ENCODE data around the gene CDC42BPB. TPM values are rescaled to one million over a fixed set of nuclear protein-coding genes. Genes with fewer than 3 reads are reported as not detected.

Gene CDC42BPB
- polyA plus RNA-seq, 1 of the 3 experiments (the other 2 are of a cell fraction), result 61.6 TPM

DNA sequence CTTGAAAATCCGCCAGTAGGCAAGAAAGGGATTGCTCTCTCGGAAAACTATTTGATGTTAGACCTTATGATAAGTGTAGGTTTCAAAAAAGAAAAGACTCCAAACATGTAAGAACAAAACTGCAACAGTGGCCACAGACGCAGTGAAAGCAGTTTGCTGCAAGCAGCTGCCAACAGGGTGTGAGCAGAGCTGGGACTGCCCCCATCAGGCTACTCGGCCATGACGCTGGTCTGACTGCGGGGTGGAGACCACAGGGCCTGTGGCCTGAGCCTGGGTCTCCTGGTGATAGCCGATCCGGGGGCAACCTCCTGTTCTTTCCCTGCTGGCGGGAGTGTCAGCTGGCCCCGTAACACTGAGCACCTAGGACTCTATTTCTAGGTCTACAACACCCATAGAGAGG lies 71.7 kb downstream of the CDC42BPB start (continued):
- TF ChIP-seq, protein P1, sequence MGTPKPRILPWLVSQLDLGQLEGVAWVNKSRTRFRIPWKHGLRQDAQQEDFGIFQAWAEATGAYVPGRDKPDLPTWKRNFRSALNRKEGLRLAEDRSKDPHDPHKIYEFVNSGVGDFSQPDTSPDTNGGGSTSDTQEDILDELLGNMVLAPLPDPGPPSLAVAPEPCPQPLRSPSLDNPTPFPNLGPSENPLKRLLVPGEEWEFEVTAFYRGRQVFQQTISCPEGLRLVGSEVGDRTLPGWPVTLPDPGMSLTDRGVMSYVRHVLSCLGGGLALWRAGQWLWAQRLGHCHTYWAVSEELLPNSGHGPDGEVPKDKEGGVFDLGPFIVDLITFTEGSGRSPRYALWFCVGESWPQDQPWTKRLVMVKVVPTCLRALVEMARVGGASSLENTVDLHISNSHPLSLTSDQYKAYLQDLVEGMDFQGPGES (IDR thresholded peaks at IDR 0.05; ENCODE audit: low read depth, low read length), result no peak

DNA sequence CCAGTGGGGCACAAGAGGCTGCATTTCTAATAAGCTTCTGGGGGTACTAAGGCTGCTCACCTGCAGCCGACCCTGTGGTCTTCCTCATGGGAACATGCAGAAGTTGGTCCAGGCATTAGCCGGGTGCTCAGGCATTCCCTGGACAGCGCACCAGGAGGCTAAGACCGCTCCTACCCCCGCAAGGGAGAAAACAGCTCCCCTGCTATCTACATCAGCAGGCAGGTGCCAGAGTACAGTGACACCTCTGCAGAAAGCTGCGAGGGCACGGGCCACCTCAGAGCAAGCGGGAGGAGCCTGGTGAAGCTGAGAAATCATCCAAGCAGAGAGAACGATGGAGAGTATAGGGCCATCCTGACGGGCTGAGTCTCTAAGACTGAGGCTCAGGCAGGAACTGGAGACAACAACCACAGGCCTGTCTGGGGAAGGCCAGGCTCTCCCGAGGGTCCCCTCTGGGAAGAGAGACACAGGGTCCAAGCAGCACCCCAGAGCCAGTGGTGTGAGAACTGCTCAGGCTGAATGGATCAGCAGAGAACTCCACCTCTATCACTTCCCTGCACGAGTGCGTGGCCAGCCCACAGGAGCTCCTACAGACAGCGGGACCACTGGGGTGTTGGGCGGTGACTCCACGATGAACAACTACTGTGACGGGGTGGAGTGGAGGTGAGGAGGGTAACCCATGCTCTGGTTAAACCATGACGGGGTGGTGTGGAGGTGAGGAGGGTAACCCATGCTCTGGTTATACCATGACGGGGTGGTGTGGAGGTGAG lies 72.8 kb downstream of the CDC42BPB start:
- over 99% methylated on average over 15 of the region's 19 CpGs for WGBS (ENCODE audit: low lambda C conversion rate)
- Histone ChIP-seq H3F3A (replicated peaks; ENCODE audit: insufficient read depth) (no peaks in the 10 kb centered on the region), H3K79me2 (ENCODE audit: insufficient read depth) (peaks cover 33% of the 10 kb centered on the region), H3K9me2 (no peaks in the 10 kb centered on the region), H3K36me3 (replicated peaks in 1 of 2; ENCODE audit: control insufficient read depth in 1 of 2, insufficient read depth in 2 of 2, low read length in 1 of 2) (peaks cover 46 to 65% of the 10 kb centered on the region in 2 experiments), H3K4me3 (ENCODE audit: low read depth in 2 of 2, low read length in 1 of 2) (no peak overlapping the region), H3K27ac (ENCODE audit: low read depth in 2 of 2, low read length in 1 of 2) (no peak overlapping the region), H3K4me1 (ENCODE audit: control insufficient read depth in 1 of 2, insufficient read depth in 2 of 2, low read depth in 1 of 2, low read length in 1 of 2) (no peaks in the 10 kb centered on the region; a peak in 1 of 4 replicates), H4K20me1 (ENCODE audit: insufficient read depth) (peaks cover 4% of the 10 kb centered on the region; the same call in 1 of the 2 replicates), H3K9ac (no peak overlapping the region), H3K9me3 (peaks cover 8% of the 10 kb centered on the region; the same call in 1 of the 2 replicates), H3K4me2 (no peak overlapping the region), H2AFZ (ENCODE audit: low read depth) (no peak overlapping the region), H3K27me3 (ENCODE audit: insufficient read depth) (no peaks in the 10 kb centered on the region)
- ChIA-PET POLR2A (no interaction called here), CTCF (interaction anchor here (1.8 kb wide), 1 partner anchor 12 kb away, joined by 7 read pairs; no protein-coding TSS in a partner anchor)
- DNase-seq, result no peak
- no peak for TF ChIP-seq JUND (IDR thresholded peaks at IDR 0.05)
- no peak for TF ChIP-seq FOXJ3 (CRISPR knock-in tag; IDR thresholded peaks at IDR 0.05)
- TF ChIP-seq YY1 (IDR thresholded peaks at IDR 0.05; ENCODE audit: low read depth), result no peak
- TF ChIP-seq CHD2 (IDR thresholded peaks at IDR 0.05; ENCODE audit: low read length, partially characterized antibody), result no peak
- TF ChIP-seq, protein P2, sequence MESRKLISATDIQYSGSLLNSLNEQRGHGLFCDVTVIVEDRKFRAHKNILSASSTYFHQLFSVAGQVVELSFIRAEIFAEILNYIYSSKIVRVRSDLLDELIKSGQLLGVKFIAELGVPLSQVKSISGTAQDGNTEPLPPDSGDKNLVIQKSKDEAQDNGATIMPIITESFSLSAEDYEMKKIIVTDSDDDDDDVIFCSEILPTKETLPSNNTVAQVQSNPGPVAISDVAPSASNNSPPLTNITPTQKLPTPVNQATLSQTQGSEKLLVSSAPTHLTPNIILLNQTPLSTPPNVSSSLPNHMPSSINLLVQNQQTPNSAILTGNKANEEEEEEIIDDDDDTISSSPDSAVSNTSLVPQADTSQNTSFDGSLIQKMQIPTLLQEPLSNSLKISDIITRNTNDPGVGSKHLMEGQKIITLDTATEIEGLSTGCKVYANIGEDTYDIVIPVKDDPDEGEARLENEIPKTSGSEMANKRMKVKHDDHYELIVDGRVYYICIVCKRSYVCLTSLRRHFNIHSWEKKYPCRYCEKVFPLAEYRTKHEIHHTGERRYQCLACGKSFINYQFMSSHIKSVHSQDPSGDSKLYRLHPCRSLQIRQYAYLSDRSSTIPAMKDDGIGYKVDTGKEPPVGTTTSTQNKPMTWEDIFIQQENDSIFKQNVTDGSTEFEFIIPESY (IDR thresholded peaks at IDR 0.05; ENCODE audit: borderline replicate concordance, low read depth), result no peak
- TF ChIP-seq GABPA (IDR thresholded peaks at IDR 0.05; ENCODE audit: low read depth), result no peak
- TF ChIP-seq, protein P1 (IDR thresholded peaks at IDR 0.05; ENCODE audit: low read depth, low read length), result no peak
- no peak for TF ChIP-seq NFIC (IDR thresholded peaks at IDR 0.05; ENCODE audit: borderline replicate concordance)
- no peak for TF ChIP-seq POLR2AphosphoS5 (IDR thresholded peaks at IDR 0.05; ENCODE audit: low read depth, low read length)
- TF ChIP-seq, protein P3, sequence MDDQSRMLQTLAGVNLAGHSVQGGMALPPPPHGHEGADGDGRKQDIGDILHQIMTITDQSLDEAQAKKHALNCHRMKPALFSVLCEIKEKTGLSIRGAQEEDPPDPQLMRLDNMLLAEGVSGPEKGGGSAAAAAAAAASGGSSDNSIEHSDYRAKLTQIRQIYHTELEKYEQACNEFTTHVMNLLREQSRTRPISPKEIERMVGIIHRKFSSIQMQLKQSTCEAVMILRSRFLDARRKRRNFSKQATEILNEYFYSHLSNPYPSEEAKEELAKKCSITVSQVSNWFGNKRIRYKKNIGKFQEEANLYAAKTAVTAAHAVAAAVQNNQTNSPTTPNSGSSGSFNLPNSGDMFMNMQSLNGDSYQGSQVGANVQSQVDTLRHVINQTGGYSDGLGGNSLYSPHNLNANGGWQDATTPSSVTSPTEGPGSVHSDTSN (IDR thresholded peaks at IDR 0.05), result no peak
- TF ChIP-seq FOXM1 (IDR thresholded peaks at IDR 0.05; ENCODE audit: low read depth), result no peak
- TF ChIP-seq SIN3A (IDR thresholded peaks at IDR 0.05; ENCODE audit: borderline replicate concordance, low read depth, low read length), result no peak
- TF ChIP-seq GATA2 (CRISPR knock-in tag; IDR thresholded peaks at IDR 0.05), result no peak
- TF ChIP-seq, protein P4, sequence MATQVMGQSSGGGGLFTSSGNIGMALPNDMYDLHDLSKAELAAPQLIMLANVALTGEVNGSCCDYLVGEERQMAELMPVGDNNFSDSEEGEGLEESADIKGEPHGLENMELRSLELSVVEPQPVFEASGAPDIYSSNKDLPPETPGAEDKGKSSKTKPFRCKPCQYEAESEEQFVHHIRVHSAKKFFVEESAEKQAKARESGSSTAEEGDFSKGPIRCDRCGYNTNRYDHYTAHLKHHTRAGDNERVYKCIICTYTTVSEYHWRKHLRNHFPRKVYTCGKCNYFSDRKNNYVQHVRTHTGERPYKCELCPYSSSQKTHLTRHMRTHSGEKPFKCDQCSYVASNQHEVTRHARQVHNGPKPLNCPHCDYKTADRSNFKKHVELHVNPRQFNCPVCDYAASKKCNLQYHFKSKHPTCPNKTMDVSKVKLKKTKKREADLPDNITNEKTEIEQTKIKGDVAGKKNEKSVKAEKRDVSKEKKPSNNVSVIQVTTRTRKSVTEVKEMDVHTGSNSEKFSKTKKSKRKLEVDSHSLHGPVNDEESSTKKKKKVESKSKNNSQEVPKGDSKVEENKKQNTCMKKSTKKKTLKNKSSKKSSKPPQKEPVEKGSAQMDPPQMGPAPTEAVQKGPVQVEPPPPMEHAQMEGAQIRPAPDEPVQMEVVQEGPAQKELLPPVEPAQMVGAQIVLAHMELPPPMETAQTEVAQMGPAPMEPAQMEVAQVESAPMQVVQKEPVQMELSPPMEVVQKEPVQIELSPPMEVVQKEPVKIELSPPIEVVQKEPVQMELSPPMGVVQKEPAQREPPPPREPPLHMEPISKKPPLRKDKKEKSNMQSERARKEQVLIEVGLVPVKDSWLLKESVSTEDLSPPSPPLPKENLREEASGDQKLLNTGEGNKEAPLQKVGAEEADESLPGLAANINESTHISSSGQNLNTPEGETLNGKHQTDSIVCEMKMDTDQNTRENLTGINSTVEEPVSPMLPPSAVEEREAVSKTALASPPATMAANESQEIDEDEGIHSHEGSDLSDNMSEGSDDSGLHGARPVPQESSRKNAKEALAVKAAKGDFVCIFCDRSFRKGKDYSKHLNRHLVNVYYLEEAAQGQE (IDR thresholded peaks at IDR 0.05; ENCODE audit: low read depth, low read length), result no peak
- TF ChIP-seq ELF1 (IDR thresholded peaks at IDR 0.05), result no peak
- TF ChIP-seq, protein P5, sequence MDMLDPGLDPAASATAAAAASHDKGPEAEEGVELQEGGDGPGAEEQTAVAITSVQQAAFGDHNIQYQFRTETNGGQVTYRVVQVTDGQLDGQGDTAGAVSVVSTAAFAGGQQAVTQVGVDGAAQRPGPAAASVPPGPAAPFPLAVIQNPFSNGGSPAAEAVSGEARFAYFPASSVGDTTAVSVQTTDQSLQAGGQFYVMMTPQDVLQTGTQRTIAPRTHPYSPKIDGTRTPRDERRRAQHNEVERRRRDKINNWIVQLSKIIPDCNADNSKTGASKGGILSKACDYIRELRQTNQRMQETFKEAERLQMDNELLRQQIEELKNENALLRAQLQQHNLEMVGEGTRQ (IDR thresholded peaks at IDR 0.05; ENCODE audit: borderline replicate concordance, low read depth, low read length), result no peak
- TF ChIP-seq MXI1 (IDR thresholded peaks at IDR 0.05; ENCODE audit: low read depth, low read length), result no peak
- TF ChIP-seq, protein P6, sequence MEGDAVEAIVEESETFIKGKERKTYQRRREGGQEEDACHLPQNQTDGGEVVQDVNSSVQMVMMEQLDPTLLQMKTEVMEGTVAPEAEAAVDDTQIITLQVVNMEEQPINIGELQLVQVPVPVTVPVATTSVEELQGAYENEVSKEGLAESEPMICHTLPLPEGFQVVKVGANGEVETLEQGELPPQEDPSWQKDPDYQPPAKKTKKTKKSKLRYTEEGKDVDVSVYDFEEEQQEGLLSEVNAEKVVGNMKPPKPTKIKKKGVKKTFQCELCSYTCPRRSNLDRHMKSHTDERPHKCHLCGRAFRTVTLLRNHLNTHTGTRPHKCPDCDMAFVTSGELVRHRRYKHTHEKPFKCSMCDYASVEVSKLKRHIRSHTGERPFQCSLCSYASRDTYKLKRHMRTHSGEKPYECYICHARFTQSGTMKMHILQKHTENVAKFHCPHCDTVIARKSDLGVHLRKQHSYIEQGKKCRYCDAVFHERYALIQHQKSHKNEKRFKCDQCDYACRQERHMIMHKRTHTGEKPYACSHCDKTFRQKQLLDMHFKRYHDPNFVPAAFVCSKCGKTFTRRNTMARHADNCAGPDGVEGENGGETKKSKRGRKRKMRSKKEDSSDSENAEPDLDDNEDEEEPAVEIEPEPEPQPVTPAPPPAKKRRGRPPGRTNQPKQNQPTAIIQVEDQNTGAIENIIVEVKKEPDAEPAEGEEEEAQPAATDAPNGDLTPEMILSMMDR (IDR thresholded peaks at IDR 0.05), result no peak
